ENCODE results near the gene CHST10.
A peak's percentile ranks its signal among the peaks of the same experiment; 100 is the strongest.
"Not testable (repeated sequence)": the region's sequence is repeated elsewhere in the genome, so short reads cannot be mapped to it uniquely, and the experiment has no call there.

Gene CHST10

GRCh38 chr2:100392715-100393114, 24.8 kb downstream of the CHST10 start:
- DNase-seq (ENCODE audit: low spot score): no peak

DNA sequence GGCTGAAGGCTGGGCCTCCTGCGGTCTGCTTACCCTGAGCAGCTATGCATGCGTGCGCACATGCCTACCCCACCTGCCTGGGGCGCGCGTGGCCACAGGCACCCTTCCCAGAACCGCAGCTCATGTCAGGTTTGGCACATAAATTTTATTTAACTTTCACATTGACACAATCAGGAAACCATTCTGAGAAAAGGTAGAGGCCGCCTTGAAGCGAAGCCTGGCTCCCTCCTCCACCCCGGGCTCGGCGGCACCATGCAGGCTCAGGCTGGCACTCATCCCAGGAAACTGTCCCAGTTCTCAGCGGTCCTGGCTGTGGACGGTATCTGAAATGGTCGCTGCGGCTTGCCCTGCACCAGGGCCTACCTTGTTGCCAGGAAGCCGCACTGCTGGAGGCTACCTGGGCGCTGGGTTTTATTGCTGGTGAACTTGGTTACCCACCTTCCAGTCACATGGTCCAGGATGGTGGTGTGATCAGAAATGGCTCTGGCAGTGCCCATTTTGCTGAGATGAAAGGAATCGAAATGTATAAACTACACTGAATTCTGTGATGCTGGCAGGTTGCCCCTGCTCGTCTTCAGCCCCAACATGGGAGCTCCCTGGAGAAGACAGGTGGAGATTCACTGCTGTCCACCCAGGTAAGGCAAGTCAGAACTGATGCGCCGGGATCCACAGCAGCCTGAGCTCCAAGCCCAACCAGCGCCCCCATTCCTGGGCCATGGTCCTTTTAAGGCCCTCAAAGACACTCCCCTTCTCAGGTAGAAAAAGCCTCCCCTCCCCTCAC, 25.5 kb downstream of the CHST10 start:
- no peak for DNase-seq (ENCODE audit: low spot score)

- DNase-seq (ENCODE audit: low spot score): no peak
These were observed 27.2 kb downstream of the CHST10 start for GRCh38 chr2:100390001-100390940.

DNA sequence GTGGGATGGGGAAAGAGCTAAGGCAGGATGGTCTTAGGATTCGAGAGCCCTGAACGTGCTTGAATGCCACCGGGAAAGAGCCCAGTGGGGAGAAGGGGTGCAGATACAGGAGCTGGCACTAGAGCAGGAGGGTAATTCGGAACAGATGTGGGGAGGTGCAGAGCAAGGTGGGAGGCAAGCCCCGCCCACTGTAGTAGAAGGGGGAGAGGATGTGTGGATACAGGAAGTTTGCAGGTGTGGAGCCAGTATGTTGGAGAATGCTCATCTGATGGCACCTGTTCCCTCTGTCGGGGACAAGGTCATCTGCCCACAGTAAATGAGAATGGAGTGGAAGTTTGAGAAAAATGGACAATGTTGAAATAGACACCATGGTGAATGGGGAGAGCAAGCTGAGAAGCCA, 28.8 kb downstream of the CHST10 start:
- no peak for DNase-seq (ENCODE audit: low spot score)

GRCh38 chr2:100383954-100384353, 33.5 kb downstream of the CHST10 start:
- no peak for DNase-seq (ENCODE audit: low spot score)

GRCh38 chr2:100383306-100383705, 34.2 kb downstream of the CHST10 start:
- DNase-seq (ENCODE audit: low spot score): no peak

- DNase-seq (ENCODE audit: low spot score): peak; percentile 86
These were observed 36.2 kb downstream of the CHST10 start for GRCh38 chr2:100381240-100381639.

DNA sequence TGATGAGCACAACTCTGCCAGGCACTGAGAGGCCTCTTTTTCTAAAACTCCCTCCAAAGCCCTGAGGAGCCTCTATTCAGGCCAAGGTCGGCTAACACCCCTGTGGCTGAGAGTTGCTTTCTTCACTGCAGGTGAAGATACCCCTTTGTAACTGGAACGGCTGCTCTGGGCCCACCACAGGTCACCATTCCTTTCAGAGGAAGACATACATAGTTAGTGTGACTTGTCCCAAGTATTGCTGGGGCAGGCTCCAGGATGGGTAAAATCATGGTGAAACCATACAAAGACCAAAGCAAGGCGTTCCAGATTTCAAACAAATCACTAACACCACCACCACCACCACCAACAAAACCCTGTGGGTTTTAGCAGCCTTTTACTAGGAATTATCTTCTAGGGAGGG, 36.8 kb downstream of the CHST10 start:
- DNase-seq (ENCODE audit: low spot score): no peak

DNA sequence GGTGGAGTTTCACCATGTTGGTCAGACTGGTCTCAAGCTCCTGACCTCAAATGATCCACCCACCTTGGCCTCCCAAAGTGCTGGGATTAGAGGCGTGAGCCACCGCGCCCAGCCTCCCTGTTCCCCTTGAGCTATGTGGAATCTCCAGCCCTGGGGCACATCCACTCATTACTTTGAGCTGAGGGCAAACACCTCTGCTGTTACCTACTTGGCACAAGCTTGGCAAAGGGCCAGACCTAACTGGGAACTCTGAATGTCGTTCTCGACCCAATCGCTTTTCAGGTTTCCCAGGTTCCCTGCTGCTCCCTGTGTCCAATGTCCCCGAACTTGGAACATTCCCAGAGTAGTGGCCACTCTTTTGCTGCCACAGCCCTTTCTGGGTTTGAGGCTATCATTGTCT, 40.6 kb downstream of the CHST10 start:
- no peak for DNase-seq (ENCODE audit: low spot score)

DNA sequence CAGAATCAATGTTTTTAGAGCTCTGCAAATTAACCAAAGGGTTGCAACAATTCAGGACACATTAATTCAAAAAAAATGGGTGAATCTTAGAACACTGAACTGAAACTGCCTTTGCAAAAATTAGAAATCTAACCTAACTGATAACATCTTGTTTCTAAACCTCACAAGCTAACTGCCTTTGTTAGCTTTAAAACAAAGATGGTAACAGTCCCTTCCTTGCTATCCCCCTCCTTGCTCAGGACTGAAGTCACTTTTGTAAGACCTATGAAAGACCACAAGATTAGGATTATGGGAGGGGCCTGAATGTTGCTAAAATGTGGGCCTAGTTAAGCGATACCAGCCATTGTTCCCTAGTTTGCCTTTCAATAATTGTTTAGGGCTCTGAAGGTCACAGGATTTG, 50.3 kb downstream of the CHST10 start:
- no peak for DNase-seq (ENCODE audit: low spot score)

DNA sequence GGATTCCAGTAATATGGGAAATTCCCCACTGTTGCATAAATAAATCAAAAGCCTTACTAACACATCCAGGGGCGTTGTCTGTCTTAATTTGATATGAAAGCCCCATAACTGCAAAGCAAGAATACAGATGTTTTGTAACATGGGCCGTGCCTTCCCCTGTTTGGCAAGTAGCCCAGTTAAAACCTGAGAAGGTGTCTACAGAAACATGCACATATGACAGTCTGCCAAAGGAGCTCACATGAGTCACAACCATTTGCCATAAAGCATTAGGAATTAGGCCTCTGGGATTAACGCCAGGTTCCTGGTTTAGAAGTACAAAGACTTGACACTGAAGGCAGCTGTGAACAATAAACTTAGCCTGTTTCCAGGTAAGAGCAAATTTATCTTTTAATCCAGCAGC, 52.0 kb downstream of the CHST10 start:
- no peak for DNase-seq (ENCODE audit: low spot score)

DNA sequence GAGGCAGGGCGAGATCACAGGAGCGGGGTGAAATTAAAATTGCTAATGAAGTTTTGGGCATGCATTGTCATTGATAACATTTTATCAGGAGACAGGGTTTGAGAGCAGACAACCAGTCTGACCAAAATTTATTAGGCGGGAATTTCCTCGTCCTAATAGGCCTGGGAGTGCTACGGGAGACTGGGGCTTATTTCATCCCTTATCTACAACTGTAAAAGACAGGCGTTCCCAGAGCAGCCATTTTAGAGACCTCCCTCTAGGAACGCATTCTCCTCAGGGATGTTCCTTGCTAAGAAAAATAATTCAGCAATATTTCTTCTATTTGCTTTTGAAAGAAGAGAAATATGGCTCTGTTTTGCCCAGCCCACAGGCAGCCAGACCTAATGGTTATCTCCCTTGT, 55.2 kb downstream of the CHST10 start:
- DNase-seq (ENCODE audit: low spot score): not testable (repeated sequence)

DNA sequence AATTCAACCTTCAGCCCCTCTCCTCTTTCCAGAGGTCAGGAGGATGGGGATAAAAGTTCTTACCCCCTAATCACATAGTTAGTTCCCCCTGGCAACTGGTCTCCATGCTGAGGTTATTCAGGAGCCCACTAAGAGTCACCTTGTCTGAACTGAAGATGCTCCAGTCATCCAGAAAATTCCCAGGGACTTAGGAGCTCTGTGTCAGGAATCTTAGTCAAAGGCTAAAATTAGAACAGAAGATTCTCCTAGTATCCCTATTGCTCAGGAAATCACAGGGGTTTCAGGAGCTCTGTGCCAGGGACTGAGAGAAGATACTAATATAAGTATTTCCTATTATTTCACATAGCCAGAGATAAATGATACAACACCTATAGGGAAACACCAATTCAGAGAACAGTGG, 57.9 kb downstream of the CHST10 start:
- no peak for DNase-seq (ENCODE audit: low spot score)

- DNase-seq (ENCODE audit: low spot score): no peak
These were observed 58.9 kb downstream of the CHST10 start for GRCh38 chr2:100358554-100358953.

- no peak for DNase-seq (ENCODE audit: low spot score)
These were observed 64.9 kb downstream of the CHST10 start for GRCh38 chr2:100352521-100352920.

DNA sequence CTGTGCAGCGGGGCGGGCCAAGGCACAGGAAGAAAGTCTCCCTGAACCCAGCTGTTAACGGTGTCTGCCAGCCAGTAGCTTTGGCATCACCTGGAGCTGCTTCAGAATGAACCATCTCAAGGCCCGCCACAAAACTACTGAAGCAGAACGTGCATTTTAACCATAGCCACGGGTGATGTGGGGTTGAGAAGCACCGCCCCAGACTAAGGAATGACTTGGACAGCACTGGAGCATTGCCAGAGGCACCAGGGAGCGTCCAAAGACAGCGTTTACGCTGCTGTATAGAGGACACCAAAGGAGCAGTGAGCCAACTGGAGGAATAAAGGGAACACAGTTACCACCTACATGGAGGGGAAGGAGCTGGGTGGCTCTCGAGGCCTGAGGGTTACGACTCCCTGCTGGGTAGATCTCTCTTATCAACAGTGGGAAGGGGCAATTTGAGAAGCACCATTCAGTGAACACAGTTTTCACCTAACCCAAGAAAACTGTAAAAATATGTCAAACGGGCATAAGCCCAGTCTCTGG, 66.7 kb downstream of the CHST10 start:
- DNase-seq (ENCODE audit: low spot score): no peak

GRCh38 chr2:100345144-100345543, 72.3 kb downstream of the CHST10 start:
- DNase-seq (ENCODE audit: low spot score): not testable (repeated sequence)

DNA sequence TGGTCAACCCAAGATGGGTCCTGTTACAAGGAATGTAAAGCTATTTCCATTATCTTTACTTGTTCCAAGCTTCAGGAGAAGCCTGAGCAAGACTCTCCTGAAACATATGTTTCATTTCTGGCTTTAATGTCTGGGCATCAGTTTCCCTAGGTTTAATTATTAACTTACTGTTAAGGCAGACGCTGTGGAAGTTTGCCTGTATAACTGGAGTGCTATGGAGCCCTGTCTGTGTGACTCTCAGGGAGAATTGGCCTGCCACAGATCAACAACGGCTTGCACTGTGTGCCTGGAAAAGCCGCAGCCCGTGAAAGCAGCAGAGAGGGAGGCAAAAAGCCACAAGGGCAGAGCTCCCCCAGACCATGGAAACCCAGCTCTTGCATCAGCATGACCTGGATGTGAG, 73.0 kb downstream of the CHST10 start:
- no peak for DNase-seq (ENCODE audit: low spot score)

- not testable (repeated sequence) for DNase-seq (ENCODE audit: low spot score)
These were observed 75.0 kb downstream of the CHST10 start for GRCh38 chr2:100342466-100342865.

Measured in hematopoietic multipotent progenitor cell treated with erythropoietin and hydrocortisone succinate and interleukin-3 and kit ligand, for 17 days (in vitro differentiated cells).